ENCODE results near the gene DNM3.

- TF ChIP-seq POLR2A (IDR thresholded peaks at IDR 0.05): no peak
- TF ChIP-seq CTCF (IDR thresholded peaks at IDR 0.05): no peak
Observed at GRCh38 chr1:172265905-172266304, 424.6 kb downstream of the DNM3 start.

Measured in lower leg skin (tissue), 3 donors.